HCT116 (cell line): ENCODE measurements around the gene CREB1. TPM values are rescaled to one million over a fixed set of nuclear protein-coding genes. Genes with fewer than 3 reads are reported as not detected.

Source experiments
- ATAC-seq: fragments of 200-7000 bp; cut with Tn5 transposase; 2 replicates; pipeline ENCODE4 v1.9.1; 2020; ENCODE audit warnings: mild to moderate bottlenecking, moderate library complexity
- BruUV-seq: library from RNA; stranded (reverse); fragments of 400-500 nt; replicated peaks from 2 replicates; lab custom pipeline; 2021; lab: Mats Ljungman, UMichigan
- CTCF ChIA-PET: fragments of 300-600 bp; sonication (Branson Sonifier 250); formaldehyde crosslinking; loops from one replicate; lab custom pipeline; 2021; ENCODE audit warnings: antibody characterized with exemption; lab: Charles Lee
- POLR2A ChIA-PET: fragments of 300-600, 350-600 bp; sonication (Branson Sonifier 250); formaldehyde crosslinking; loops from one replicate; lab custom pipeline; 2021; ENCODE audit warnings: antibody characterized with exemption; lab: Charles Lee
- RAD21 ChIA-PET, 2 experiments: fragments of 300-600 bp; sonication (Branson Sonifier 250); formaldehyde crosslinking; loops; one replicate each; lab custom pipeline; 2023; ENCODE audit warnings: low total read pairs in 2 of 2; ENCODE audit not compliant: uncharacterized antibody in 2 of 2, unreplicated experiment in 2 of 2, low non-redundant PET in 1 of 2; lab: Charles Lee
- DNase-seq: peaks from one replicate; pipeline ENCODE4 v3.0.0-alpha.2; 2010; ENCODE audit warnings: low read depth, low spot score
- H2AFZ ChIP-seq: fragments of 200-600 bp; shearing (Covaris generic), sonication (generic); 2 replicates; pipeline ENCODE4 v1.6.1; 2017; ENCODE audit warnings: low read depth, mixed run types, mixed read lengths, antibody characterized with exemption, low read length; ENCODE audit not compliant: poor library complexity, severe bottlenecking
- H3K27ac ChIP-seq: 2 replicates; pipeline ENCODE4 v1.5.1; 2012; ENCODE audit warnings: low read depth, low read length
- H3K27me3 ChIP-seq: fragments of 200-600 bp; sonication (generic); 2 replicates; pipeline ENCODE4 v1.6.1; 2016; ENCODE audit warnings: mixed run types, low read length, mixed read lengths; ENCODE audit not compliant: insufficient read depth
- H3K36me3 ChIP-seq, 2 experiments: fragments of 200-500 bp in 1 of 2; fragments of 200-600 bp in 1 of 2; sonication (Bioruptor generic) in 1 of 2; sonication (generic) in 1 of 2; 2 replicates each; pipeline versions ENCODE4 v1.5.1 to v1.6.1; 2014 to 2016; ENCODE audit warnings: low read length in 2 of 2, inconsistent platforms in 1 of 2, mixed read lengths in 1 of 2, mixed run types in 1 of 2; ENCODE audit not compliant: insufficient read depth in 2 of 2, control insufficient read depth in 1 of 2
- H3K4me1 ChIP-seq, 2 experiments: fragments of 200-600 bp in 1 of 2; sonication (generic) in 1 of 2; 2 replicates each; pipeline versions ENCODE4 v1.5.1 to v1.6.1; 2012 to 2017; ENCODE audit warnings: low read length in 2 of 2, inconsistent platforms in 1 of 2, mild to moderate bottlenecking in 1 of 2, mixed read lengths in 1 of 2, mixed run types in 1 of 2, moderate library complexity in 1 of 2; ENCODE audit not compliant: insufficient read depth in 2 of 2, control insufficient read depth in 1 of 2
- H3K4me2 ChIP-seq: fragments of 200-600 bp; sonication (generic); 2 replicates; pipeline ENCODE4 v1.6.1; 2017; ENCODE audit warnings: mixed run types, low read length, mixed read lengths
- H3K4me3 ChIP-seq, 2 experiments: fragments of 200-600 bp in 1 of 2; sonication (generic) in 1 of 2; replicated peaks in 1 of 2; 2 replicates each; pipeline ENCODE4 v1.5.1; 2011 to 2016; ENCODE audit warnings: low read length in 2 of 2, control low read depth in 1 of 2, low read depth in 1 of 2, mild to moderate bottlenecking in 1 of 2, mixed read lengths in 1 of 2, mixed run types in 1 of 2
- H3K79me2 ChIP-seq: fragments of 200-600 bp; sonication (generic); 2 replicates; pipeline ENCODE4 v1.6.1; 2017; ENCODE audit warnings: mild to moderate bottlenecking, mixed run types, low read length, moderate library complexity, mixed read lengths; ENCODE audit not compliant: insufficient read depth
- H3K9ac ChIP-seq: fragments of 200-600 bp; sonication (generic); 2 replicates; pipeline ENCODE4 v1.6.1; 2016; ENCODE audit warnings: low read length, mixed read lengths
- H3K9me2 ChIP-seq: fragments of 200-600 bp; sonication (generic), shearing (Covaris generic); 2 replicates; pipeline ENCODE4 v1.6.1; 2017; ENCODE audit warnings: mixed run types, mild to moderate bottlenecking, moderate library complexity; ENCODE audit not compliant: insufficient read depth
- H3K9me3 ChIP-seq, 2 experiments: fragments of 200-500 bp in 1 of 2; fragments of 200-600 bp in 1 of 2; sonication (Bioruptor generic) in 1 of 2; sonication (generic) in 1 of 2; 2 replicates each; pipeline ENCODE4 v1.6.1; 2014 to 2017; ENCODE audit warnings: low read length in 2 of 2, mixed read lengths in 2 of 2, inconsistent platforms in 1 of 2, low read depth in 1 of 2, mild to moderate bottlenecking in 1 of 2, mixed run types in 1 of 2, moderate library complexity in 1 of 2; ENCODE audit not compliant: control insufficient read depth in 1 of 2, insufficient read depth in 1 of 2
- H4K20me1 ChIP-seq: fragments of 200-600 bp; sonication (generic), shearing (Covaris generic); 2 replicates; pipeline ENCODE4 v1.6.1; 2017; ENCODE audit warnings: mixed run types, mild to moderate bottlenecking, moderate library complexity; ENCODE audit not compliant: insufficient read depth
- ATF3 ChIP-seq: IDR thresholded peaks from 2 replicates; pipeline ENCODE4 v1.6.1; 2012
- CBX3 ChIP-seq: IDR thresholded peaks from 2 replicates; pipeline ENCODE4 v1.6.1; 2012; ENCODE audit warnings: low read depth
- CEBPB ChIP-seq: IDR thresholded peaks from 2 replicates; pipeline ENCODE4 v1.6.1; 2012; ENCODE audit warnings: low read depth
- EGR1 ChIP-seq: IDR thresholded peaks from 2 replicates; pipeline ENCODE4 v1.6.1; 2012; ENCODE audit warnings: low read depth
- ELF1 ChIP-seq: IDR thresholded peaks from 2 replicates; pipeline ENCODE4 v1.6.1; 2012; ENCODE audit warnings: low read depth, borderline replicate concordance
- EZH2phosphoT487 ChIP-seq: fragments of 200-600 bp; IDR thresholded peaks from 2 replicates; pipeline ENCODE4 v1.6.1; 2018; ENCODE audit warnings: antibody characterized with exemption, borderline replicate concordance
- FOSL1 ChIP-seq: IDR thresholded peaks from 2 replicates; pipeline ENCODE4 v1.6.1; 2012; ENCODE audit warnings: low read depth
- JUND ChIP-seq: IDR thresholded peaks from 2 replicates; pipeline ENCODE4 v1.6.1; 2012
- POLR2A ChIP-seq: IDR thresholded peaks from 2 replicates; pipeline ENCODE4 v1.7.0; 2011; ENCODE audit warnings: borderline replicate concordance; ENCODE audit not compliant: insufficient read depth, insufficient read length; ENCODE audit errors: extremely low read depth
- POLR2AphosphoS5 ChIP-seq: IDR thresholded peaks from 2 replicates; pipeline ENCODE4 v1.6.1; 2011; ENCODE audit warnings: mild to moderate bottlenecking, low read depth, low read length, moderate library complexity
- SIN3A ChIP-seq: IDR thresholded peaks from 2 replicates; pipeline ENCODE4 v1.6.1; 2012; ENCODE audit warnings: low read depth
- SRF ChIP-seq: IDR thresholded peaks from 2 replicates; pipeline ENCODE4 v1.6.1; 2012; ENCODE audit warnings: low read depth
- TCF7L2 ChIP-seq: IDR thresholded peaks from 2 replicates; pipeline ENCODE4 v1.7.0; 2011; ENCODE audit warnings: borderline replicate concordance, inconsistent platforms; ENCODE audit not compliant: insufficient read depth, insufficient read length; ENCODE audit errors: extremely low read depth
- YY1 ChIP-seq: IDR thresholded peaks from 2 replicates; pipeline ENCODE4 v1.6.1; 2011; ENCODE audit warnings: low read length, low read depth, moderate library complexity, mild to moderate bottlenecking; ENCODE audit not compliant: insufficient replicate concordance; ENCODE audit errors: extremely low read depth
- ZBTB33 ChIP-seq: IDR thresholded peaks from 2 replicates; pipeline ENCODE4 v1.6.1; 2011; ENCODE audit warnings: mild to moderate bottlenecking, low read length, moderate library complexity; ENCODE audit not compliant: insufficient replicate concordance; ENCODE audit errors: extremely low read depth
- ZFX ChIP-seq: fragments of 450-650 bp; IDR thresholded peaks from 2 replicates; pipeline ENCODE4 v1.6.1; 2017
- ZNF274 ChIP-seq: fragments of 200-500 bp; sonication (Bioruptor generic); IDR thresholded peaks from 2 replicates; pipeline ENCODE4 v1.6.1; 2014; ENCODE audit warnings: mild to moderate bottlenecking, low read depth, low read length, inconsistent platforms
- intact Hi-C: fragments of 100-400 bp; cut with micrococcal nuclease; formaldehyde crosslinking; loops from 2 replicates; pipeline ENCODE4 v1.10.0; 2022
- total RNA-seq: library from RNA; stranded (reverse); gene quantifications from one replicate; pipeline ENCODE4 v1.2.1, GENCODE V29; 2021; ENCODE audit not compliant: unreplicated experiment
- TF ChIP-seq, protein P1 (sequence below): IDR thresholded peaks from 2 replicates; pipeline ENCODE4 v1.6.1; 2012; ENCODE audit warnings: low read depth
- TF ChIP-seq, protein P2 (sequence below): IDR thresholded peaks from 2 replicates; pipeline ENCODE4 v1.6.1; 2012

The CREB1 gene
- total RNA-seq, 1 experiment from 2014 or later, result 60.4 TPM

GRCh38 chr2:207632575-207633493, 103.1 kb downstream of the CREB1 start:
- Histone ChIP-seq H3K9me3 (no peaks in the 10 kb centered on the region), H4K20me1 (no peaks in the 10 kb centered on the region), H3K4me3 (no peak overlapping the region; a peak in 1 of 4 replicates), H3K27me3 (no peaks in the 10 kb centered on the region), H3K9ac (no peak overlapping the region), H2AFZ (peak overlapping the region; percentile 24), H3K4me2 (peak overlapping the region; percentile 60), H3K9me2 (no peaks in the 10 kb centered on the region), H3K27ac (no peak overlapping the region), H3K79me2 (no peaks in the 10 kb centered on the region), H3K4me1 (peaks cover 16 to 24% of the 10 kb centered on the region in 2 experiments), H3K36me3 (no peaks in the 10 kb centered on the region)
- BruUV-seq, result no TSS peak
- DNase-seq, result no peak
- ChIA-PET CTCF (interaction anchor here (0.9 to 2.0 kb wide), 3 partner anchors 8 to 60 kb away, joined by 3 to 8 read pairs (median 3); partner anchors contain the start of gene METTL21A), RAD21 (no interaction called here), POLR2A (interaction anchor here (1.1 kb wide), 1 partner anchor 80 kb away, joined by 3 read pairs; no protein-coding TSS in a partner anchor)
- intact Hi-C loops, result no loop called here
- peak; percentile 89 for ATAC-seq
- no peak for TF ChIP-seq ZBTB33
- no peak for TF ChIP-seq POLR2A
- TF ChIP-seq SRF, result no peak
- TF ChIP-seq, protein P1, sequence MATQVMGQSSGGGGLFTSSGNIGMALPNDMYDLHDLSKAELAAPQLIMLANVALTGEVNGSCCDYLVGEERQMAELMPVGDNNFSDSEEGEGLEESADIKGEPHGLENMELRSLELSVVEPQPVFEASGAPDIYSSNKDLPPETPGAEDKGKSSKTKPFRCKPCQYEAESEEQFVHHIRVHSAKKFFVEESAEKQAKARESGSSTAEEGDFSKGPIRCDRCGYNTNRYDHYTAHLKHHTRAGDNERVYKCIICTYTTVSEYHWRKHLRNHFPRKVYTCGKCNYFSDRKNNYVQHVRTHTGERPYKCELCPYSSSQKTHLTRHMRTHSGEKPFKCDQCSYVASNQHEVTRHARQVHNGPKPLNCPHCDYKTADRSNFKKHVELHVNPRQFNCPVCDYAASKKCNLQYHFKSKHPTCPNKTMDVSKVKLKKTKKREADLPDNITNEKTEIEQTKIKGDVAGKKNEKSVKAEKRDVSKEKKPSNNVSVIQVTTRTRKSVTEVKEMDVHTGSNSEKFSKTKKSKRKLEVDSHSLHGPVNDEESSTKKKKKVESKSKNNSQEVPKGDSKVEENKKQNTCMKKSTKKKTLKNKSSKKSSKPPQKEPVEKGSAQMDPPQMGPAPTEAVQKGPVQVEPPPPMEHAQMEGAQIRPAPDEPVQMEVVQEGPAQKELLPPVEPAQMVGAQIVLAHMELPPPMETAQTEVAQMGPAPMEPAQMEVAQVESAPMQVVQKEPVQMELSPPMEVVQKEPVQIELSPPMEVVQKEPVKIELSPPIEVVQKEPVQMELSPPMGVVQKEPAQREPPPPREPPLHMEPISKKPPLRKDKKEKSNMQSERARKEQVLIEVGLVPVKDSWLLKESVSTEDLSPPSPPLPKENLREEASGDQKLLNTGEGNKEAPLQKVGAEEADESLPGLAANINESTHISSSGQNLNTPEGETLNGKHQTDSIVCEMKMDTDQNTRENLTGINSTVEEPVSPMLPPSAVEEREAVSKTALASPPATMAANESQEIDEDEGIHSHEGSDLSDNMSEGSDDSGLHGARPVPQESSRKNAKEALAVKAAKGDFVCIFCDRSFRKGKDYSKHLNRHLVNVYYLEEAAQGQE, result no peak
- TF ChIP-seq POLR2AphosphoS5, result no peak
- TF ChIP-seq JUND, result peak; percentile 76
- TF ChIP-seq CEBPB, result peak; percentile 99
- no peak; the same call in 1 of the 2 replicates for TF ChIP-seq SIN3A
- TF ChIP-seq EZH2phosphoT487, result no peak
- no peak for TF ChIP-seq EGR1
- TF ChIP-seq ZFX, result no peak
- no peak for TF ChIP-seq YY1
- TF ChIP-seq ELF1, result no peak
- no peak for TF ChIP-seq ZNF274
- TF ChIP-seq, protein P2, sequence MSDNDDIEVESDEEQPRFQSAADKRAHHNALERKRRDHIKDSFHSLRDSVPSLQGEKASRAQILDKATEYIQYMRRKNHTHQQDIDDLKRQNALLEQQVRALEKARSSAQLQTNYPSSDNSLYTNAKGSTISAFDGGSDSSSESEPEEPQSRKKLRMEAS, result peak; percentile 14; the same call in 1 of the 2 replicates
- TF ChIP-seq FOSL1, result peak; percentile 69
- peak; percentile 82 for TF ChIP-seq CBX3
- no peak for TF ChIP-seq TCF7L2
- no peak; the same call in 1 of the 2 replicates for TF ChIP-seq ATF3
